ENCODE data around the gene FAM76B. TPM values are rescaled to one million over a fixed set of nuclear protein-coding genes. Genes with fewer than 3 reads are reported as not detected.

FAM76B gene
- total RNA-seq, 1 donor from 2014 or later: 30.7 TPM

- no peak for TF ChIP-seq CTCF (conservative IDR thresholded peaks at IDR 0.05)
- no peak for DNase-seq (ENCODE audit: extremely low spot score, unreplicated experiment)
- Mint-ChIP-seq H3K27me3 (no peaks in the 10 kb centered on the region), H3K36me3 (peaks cover 19% of the 10 kb centered on the region), H3K27ac (no peak overlapping the region), H3K9me3 (no peaks in the 10 kb centered on the region), H3K4me1 (ENCODE audit: unreplicated experiment) (peaks cover 39% of the 10 kb centered on the region), H3K4me3 (peak overlapping the region; percentile 9)
Observed at GRCh38 chr11:95795627-95796295, 6.2 kb upstream of the FAM76B start.

DNA sequence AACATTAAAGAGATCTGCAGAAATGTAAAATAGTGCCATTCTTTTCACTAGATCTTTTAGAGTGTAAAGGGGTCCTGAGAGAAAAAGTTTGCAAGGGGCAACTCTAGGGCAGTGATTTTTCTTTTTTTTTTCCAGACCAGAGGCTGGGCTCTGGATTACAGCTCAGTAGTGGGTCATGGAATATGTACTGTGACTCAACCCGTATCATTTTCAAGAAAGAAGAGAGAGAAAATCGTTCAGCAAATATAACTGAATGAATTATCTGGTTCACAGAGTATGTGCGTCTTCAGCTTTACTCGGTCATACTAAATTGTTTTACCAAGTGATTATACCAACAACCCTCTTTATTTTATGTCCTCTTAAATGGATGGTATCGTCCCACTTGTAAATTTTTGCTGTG lies 4.5 kb upstream of the FAM76B start:
- peaks cover 9% of the 10 kb centered on the region for H3K36me3 Mint-ChIP-seq
- DNase-seq (ENCODE audit: extremely low spot score, unreplicated experiment): no peak
- H3K27ac Mint-ChIP-seq: no peak overlapping the region
- peak overlapping the region; percentile 62 for H3K4me3 Mint-ChIP-seq
- H3K4me1 Mint-ChIP-seq (ENCODE audit: unreplicated experiment): peaks cover 39% of the 10 kb centered on the region
- no peaks in the 10 kb centered on the region for H3K27me3 Mint-ChIP-seq
- TF ChIP-seq CTCF (conservative IDR thresholded peaks at IDR 0.05): no peak
- no peaks in the 10 kb centered on the region for H3K9me3 Mint-ChIP-seq

GRCh38 chr11:95793116-95793515 lies 3.5 kb upstream of the FAM76B start:
- TF ChIP-seq CTCF (conservative IDR thresholded peaks at IDR 0.05): no peak
- H3K4me3 Mint-ChIP-seq: peak overlapping the region; percentile 42

DNA sequence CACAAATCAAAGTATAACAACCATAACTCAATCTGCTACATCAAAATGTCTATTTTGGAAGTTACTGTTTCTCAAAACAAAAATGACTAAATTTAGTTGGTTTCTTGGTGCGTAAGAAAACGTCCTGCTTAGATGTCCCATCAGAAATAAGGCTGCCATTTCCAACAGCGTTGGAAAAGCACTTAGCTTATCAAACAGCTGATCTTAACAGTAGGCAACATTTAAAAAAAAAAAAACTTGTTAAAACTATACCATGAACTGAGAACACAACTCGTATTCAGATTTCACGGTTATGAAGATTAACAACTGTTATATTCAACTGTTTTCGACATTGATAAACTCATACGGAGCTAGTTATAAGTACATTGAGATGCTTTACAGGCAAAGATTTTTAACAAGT lies 3.1 kb upstream of the FAM76B start:
- TF ChIP-seq CTCF (conservative IDR thresholded peaks at IDR 0.05): no peak
- Mint-ChIP-seq H3K27ac (no peak overlapping the region), H3K4me3 (peak overlapping the region; percentile 42), H3K27me3 (no peaks in the 10 kb centered on the region), H3K9me3 (no peaks in the 10 kb centered on the region), H3K4me1 (ENCODE audit: unreplicated experiment) (peaks cover 47% of the 10 kb centered on the region), H3K36me3 (peaks cover 9% of the 10 kb centered on the region)
- no peak for DNase-seq (ENCODE audit: extremely low spot score, unreplicated experiment)

More at GRCh38 chr11:95793116-95793515, 3.5 kb upstream of the FAM76B start:
- Mint-ChIP-seq H3K27me3 (no peaks in the 10 kb centered on the region), H3K4me1 (ENCODE audit: unreplicated experiment) (peaks cover 43% of the 10 kb centered on the region), H3K9me3 (no peaks in the 10 kb centered on the region), H3K36me3 (peaks cover 9% of the 10 kb centered on the region), H3K27ac (no peak overlapping the region)
- no peak for DNase-seq (ENCODE audit: extremely low spot score, unreplicated experiment)

GRCh38 chr11:95792200-95792599 lies 2.6 kb upstream of the FAM76B start:
- Mint-ChIP-seq H3K9me3 (no peaks in the 10 kb centered on the region), H3K27me3 (no peaks in the 10 kb centered on the region), H3K4me3 (peak overlapping the region; percentile 100), H3K36me3 (peaks cover 9% of the 10 kb centered on the region), H3K27ac (peak overlapping the region; percentile 100), H3K4me1 (ENCODE audit: unreplicated experiment) (peaks cover 47% of the 10 kb centered on the region)
- no peak for TF ChIP-seq CTCF (conservative IDR thresholded peaks at IDR 0.05)
- DNase-seq (ENCODE audit: extremely low spot score, unreplicated experiment): no peak
